ENCODE measurements around the gene UNK. TPM values are rescaled to one million over a fixed set of nuclear protein-coding genes. Genes with fewer than 3 reads are reported as not detected.

Gene UNK
- total RNA-seq, 1 experiment from 2014 or later: 35.4 TPM

GRCh38 chr17:75785016-75785890, 647 bp downstream of the UNK start (continued):
- TF ChIP-seq STAT6 (CRISPR knock-in tag; conservative IDR thresholded peaks at IDR 0.05; ENCODE audit: low read depth) (no peak), SP1 (CRISPR knock-in tag; conservative IDR thresholded peaks at IDR 0.05) (0 out of 2 replicates have a peak, but pooled peaks have one; percentile 1), ZNF281 (CRISPR knock-in tag; IDR thresholded peaks at IDR 0.05) (no peak), PRDM15 (CRISPR knock-in tag; IDR thresholded peaks at IDR 0.05) (no peak; the same call in 1 of the 2 replicates), JAZF1 (CRISPR knock-in tag; IDR thresholded peaks at IDR 0.05) (no peak), HMGA2 (CRISPR knock-in tag; IDR thresholded peaks at IDR 0.05) (peak; percentile 40; the same call in 1 of the 2 replicates), ZNF219 (CRISPR knock-in tag; IDR thresholded peaks at IDR 0.05; ENCODE audit: borderline replicate concordance) (peak; percentile 72; the same call in 1 of the 2 replicates), ZSCAN18 (CRISPR knock-in tag; IDR thresholded peaks at IDR 0.05) (no peak), ZMAT4 (CRISPR knock-in tag; IDR thresholded peaks at IDR 0.05) (no peak)

- H3K36me3 Mint-ChIP-seq: peaks cover 30% of the 10 kb centered on the region
- TF ChIP-seq CREM (CRISPR knock-in tag; IDR thresholded peaks at IDR 0.05) (no peak), JUN (CRISPR knock-in tag; IDR thresholded peaks at IDR 0.05) (no peak), ELF4 (CRISPR knock-in tag; IDR thresholded peaks at IDR 0.05; ENCODE audit: low read depth) (no peak)
- POLR2A ChIA-PET: interaction anchor here (0.8 kb wide), 2 partner anchors 11 to 45 kb away, joined by 3 to 5 read pairs; no protein-coding TSS in a partner anchor
Observed at GRCh38 chr17:75791254-75791653, 6.6 kb downstream of the UNK start.

More at GRCh38 chr17:75791254-75791653, 6.6 kb downstream of the UNK start:
- no peaks in the 10 kb centered on the region for H3K9me3 Mint-ChIP-seq
- no peak overlapping the region for H3K4me3 Mint-ChIP-seq
- 0 out of 2 replicates have a peak overlapping the region, but pooled peaks have one; percentile 4 for H3K27ac Mint-ChIP-seq
- CTCF ChIA-PET: interaction anchor here (1.2 to 1.6 kb wide), 3 partner anchors 36 to 223 kb away, joined by 3 to 5 read pairs (median 4); no protein-coding TSS in a partner anchor
- H3K27me3 Mint-ChIP-seq (ENCODE audit: low read depth): no peaks in the 10 kb centered on the region
- DNase-seq (ENCODE audit: low spot score) (no peak), ATAC-seq (no peak)
- H3K4me1 Mint-ChIP-seq: peaks cover 6% of the 10 kb centered on the region

Measured in WTC11 (cell line).